SK-N-SH (cell line): ENCODE measurements around the gene SORBS2. TPM values are rescaled to one million over a fixed set of nuclear protein-coding genes. Genes with fewer than 3 reads are reported as not detected.

Experiments
- CTCF ChIA-PET: fragments of 300-600, 350-600 bp; formaldehyde crosslinking; extraction: SDS; loops from one replicate; lab custom pipeline; 2021; lab: Yijun Ruan, JAX
- POLR2A ChIA-PET: fragments of 350-600 bp; sonication (Branson Sonifier 250); formaldehyde crosslinking; extraction: SDS; loops from one replicate; lab custom pipeline; 2020; ENCODE audit warnings: antibody characterized with exemption, inconsistent platforms; lab: Yijun Ruan, JAX
- DNase-seq: peaks from one replicate; pipeline ENCODE4 v3.0.0; 2012
- H2AFZ ChIP-seq: fragments of 200-600 bp; sonication (generic); 2 replicates; pipeline ENCODE4 v1.8.1; 2016; ENCODE audit warnings: antibody characterized with exemption, mild to moderate bottlenecking, low read depth
- H3F3A ChIP-seq: fragments of 200-600 bp; sonication (generic); replicated peaks from 2 replicates; pipeline ENCODE3; 2016; ENCODE audit warnings: antibody characterized with exemption, mild to moderate bottlenecking; ENCODE audit not compliant: insufficient read depth
- H3K27ac ChIP-seq, 2 experiments: fragments of 200-500 bp in 1 of 2; fragments of 200-600 bp in 1 of 2; sonication (Bioruptor generic) in 1 of 2; sonication (generic), shearing (Covaris generic) in 1 of 2; 2 replicates each; pipeline versions ENCODE4 v1.5.1 to v1.6.1; 2014 to 2016; ENCODE audit warnings: low read depth in 2 of 2, inconsistent platforms in 1 of 2, low read length in 1 of 2, mild to moderate bottlenecking in 1 of 2, mixed read lengths in 1 of 2
- H3K27me3 ChIP-seq: fragments of 200-600 bp; sonication (generic), shearing (Covaris generic); 2 replicates; pipeline ENCODE4 v1.6.1; 2016; ENCODE audit warnings: mixed run types; ENCODE audit not compliant: insufficient read depth
- H3K36me3 ChIP-seq, 2 experiments: fragments of 200-500 bp in 1 of 2; fragments of 200-600 bp in 1 of 2; sonication (Bioruptor generic) in 1 of 2; sonication (generic) in 1 of 2; replicated peaks in 1 of 2; 2 replicates each; pipeline versions ENCODE3 to v1.5.1; 2014 to 2016; ENCODE audit warnings: low read length in 1 of 2, mild to moderate bottlenecking in 1 of 2; ENCODE audit not compliant: insufficient read depth in 2 of 2, control insufficient read depth in 1 of 2
- H3K4me1 ChIP-seq, 2 experiments: fragments of 200-500 bp in 1 of 2; fragments of 200-600 bp in 1 of 2; sonication (Bioruptor generic) in 1 of 2; sonication (generic), shearing (Covaris generic) in 1 of 2; 2 replicates each; pipeline versions ENCODE4 v1.5.1 to v1.6.1; 2014 to 2016; ENCODE audit warnings: low read depth in 1 of 2, low read length in 1 of 2, mixed run types in 1 of 2; ENCODE audit not compliant: insufficient read depth in 2 of 2, control insufficient read depth in 1 of 2
- H3K4me2 ChIP-seq: fragments of 200-600 bp; sonication (generic), shearing (Covaris generic); 2 replicates; pipeline ENCODE4 v1.6.1; 2017; ENCODE audit warnings: mixed run types
- H3K4me3 ChIP-seq, 2 experiments: fragments of 200-500 bp in 1 of 2; fragments of 200-600 bp in 1 of 2; sonication (Bioruptor generic) in 1 of 2; sonication (generic), shearing (Covaris generic) in 1 of 2; 2 replicates each; pipeline versions ENCODE4 v1.5.1 to v1.8.1; 2014 to 2016; ENCODE audit warnings: low read depth in 2 of 2, inconsistent platforms in 1 of 2, low read length in 1 of 2, mild to moderate bottlenecking in 1 of 2, mixed read lengths in 1 of 2, moderate library complexity in 1 of 2
- H3K79me2 ChIP-seq: fragments of 200-600 bp; sonication (generic); 2 replicates; pipeline ENCODE4 v1.8.1; 2017; ENCODE audit warnings: mild to moderate bottlenecking; ENCODE audit not compliant: insufficient read depth
- H3K9ac ChIP-seq: fragments of 200-600 bp; sonication (generic); 2 replicates; pipeline ENCODE4 v1.6.1; 2017; ENCODE audit warnings: mixed run types
- H3K9me2 ChIP-seq: fragments of 200-600 bp; sonication (generic); 2 replicates; pipeline ENCODE4 v1.6.1; 2017; ENCODE audit warnings: mixed run types
- H3K9me3 ChIP-seq: fragments of 200-600 bp; sonication (generic); 2 replicates; pipeline ENCODE4 v1.6.1; 2017; ENCODE audit warnings: mixed run types, mild to moderate bottlenecking, moderate library complexity
- H4K20me1 ChIP-seq: fragments of 200-600 bp; sonication (generic); 2 replicates; pipeline ENCODE4 v1.6.1; 2017; ENCODE audit warnings: mild to moderate bottlenecking, mixed run types; ENCODE audit not compliant: insufficient read depth
- EP300 ChIP-seq, 2 experiments: IDR thresholded peaks; 2 replicates each; pipeline versions ENCODE4 v1.4.0 to v1.6.1; 2012; ENCODE audit warnings: borderline replicate concordance in 1 of 2, low read depth in 1 of 2, low read length in 1 of 2
- FOXM1 ChIP-seq: IDR thresholded peaks from 2 replicates; pipeline ENCODE4 v1.4.0; 2012; ENCODE audit warnings: low read depth, mild to moderate bottlenecking
- IRF3 ChIP-seq: fragments of 150-350 bp; IDR thresholded peaks from 2 replicates; pipeline ENCODE4 v1.6.1; 2016; ENCODE audit warnings: mild to moderate bottlenecking, low read depth, low read length
- JUND ChIP-seq: IDR thresholded peaks from 2 replicates; pipeline ENCODE4 v1.4.0; 2012
- MEF2A ChIP-seq: IDR thresholded peaks from 2 replicates; pipeline ENCODE4 v1.4.0; 2012; ENCODE audit warnings: low read depth, borderline replicate concordance
- MXI1 ChIP-seq: IDR thresholded peaks from 2 replicates; pipeline ENCODE4 v1.6.1; 2012; ENCODE audit warnings: mild to moderate bottlenecking, low read depth, low read length, improper control_type of control experiment
- NFIC ChIP-seq: IDR thresholded peaks from 2 replicates; pipeline ENCODE4 v1.4.0; 2012; ENCODE audit warnings: borderline replicate concordance
- NRF1 ChIP-seq: IDR thresholded peaks from 2 replicates; pipeline ENCODE4 v1.6.1; 2012; ENCODE audit warnings: low read depth, mild to moderate bottlenecking, low read length
- POLR2AphosphoS5 ChIP-seq: IDR thresholded peaks from 2 replicates; pipeline ENCODE4 v1.6.1; 2012; ENCODE audit warnings: low read depth, low read length
- RAD21 ChIP-seq: IDR thresholded peaks from 2 replicates; pipeline ENCODE4 v1.6.1; 2012; ENCODE audit warnings: mild to moderate bottlenecking, low read length
- RCOR1 ChIP-seq: fragments of 150-350 bp; IDR thresholded peaks from 2 replicates; pipeline ENCODE4 v1.6.1; 2017; ENCODE audit warnings: antibody characterized with exemption, low read length
- REST ChIP-seq: IDR thresholded peaks from 2 replicates; pipeline ENCODE4 v1.6.1; 2012; ENCODE audit warnings: mild to moderate bottlenecking, low read depth, low read length, moderate library complexity
- TAF1 ChIP-seq: IDR thresholded peaks from 2 replicates; pipeline ENCODE4 v1.6.1; 2012; ENCODE audit warnings: low read depth, mild to moderate bottlenecking, low read length, moderate library complexity, borderline replicate concordance
- ZBTB33 ChIP-seq: IDR thresholded peaks from 2 replicates; pipeline ENCODE4 v1.4.0; 2012; ENCODE audit warnings: low read depth, borderline replicate concordance
- WGBS: methylation state at CpG from one replicate; pipeline ENCODE4 v1.1.6; 2017; ENCODE audit warnings: low lambda C conversion rate; 5-methylcytosine and 5-hydroxymethylcytosine counted together
- polyA plus RNA-seq, 3 experiments: library from polyadenylated mRNA; depleted of rRNA; stranded (reverse); fragments of >200 nt; gene quantifications; 2 replicates each; pipeline ENCODE4 v1.2.3, GENCODE V29; 2012

SORBS2 gene
- polyA plus RNA-seq, 1 of the 3 experiments (the other 2 are of a cell fraction): 2.5 TPM

GRCh38 chr4:185608185-185608584, 203.8 kb downstream of the SORBS2 start:
- CTCF ChIA-PET: interaction anchor here (1.2 to 5.5 kb wide), 2 partner anchors 10 to 11 kb away, joined by 4 to 30 read pairs; no protein-coding TSS in a partner anchor

More at GRCh38 chr4:185608185-185608584, 203.8 kb downstream of the SORBS2 start:
- H3K4me1 ChIP-seq: no peaks in the 10 kb centered on the region
- POLR2A ChIA-PET: no interaction called here
- H4K20me1 ChIP-seq: no peaks in the 10 kb centered on the region
- H3K27ac ChIP-seq: no peak overlapping the region
- no peaks in the 10 kb centered on the region for H3K36me3 ChIP-seq
- TF ChIP-seq NFIC (no peak), TAF1 (no peak), MEF2A (no peak), RAD21 (no peak), MXI1 (no peak), NRF1 (no peak), RCOR1 (no peak), IRF3 (no peak), POLR2AphosphoS5 (no peak), JUND (no peak), FOXM1 (no peak), ZBTB33 (no peak), REST (no peak), EP300 (IDR thresholded peaks at IDR 0.05; ENCODE audit: borderline replicate concordance in 1 of 2, low read depth in 1 of 2, low read length in 1 of 2) (no peak)
- TF ChIP-seq, all 33 proteins: peak for 0
- no peaks in the 10 kb centered on the region for H3K9me3 ChIP-seq
- no peak overlapping the region for H3K4me3 ChIP-seq
- H3K27me3 ChIP-seq: no peaks in the 10 kb centered on the region
- H3K79me2 ChIP-seq: no peaks in the 10 kb centered on the region
- H2AFZ ChIP-seq: no peak overlapping the region
- no peaks in the 10 kb centered on the region for H3F3A ChIP-seq
- 54% methylated on average over 4 of the region's 4 CpGs for WGBS
- DNase-seq: no peak
- H3K9me2 ChIP-seq: no peaks in the 10 kb centered on the region
- H3K9ac ChIP-seq: no peak overlapping the region
- H3K4me2 ChIP-seq: no peak overlapping the region
